ENCODE measurements around the gene METTL18.
A peak's percentile ranks its signal among the peaks of the same experiment; 100 is the strongest.
"Not testable (repeated sequence)": the region's sequence is repeated elsewhere in the genome, so short reads cannot be mapped to it uniquely, and the experiment has no call there.

Gene METTL18

DNA sequence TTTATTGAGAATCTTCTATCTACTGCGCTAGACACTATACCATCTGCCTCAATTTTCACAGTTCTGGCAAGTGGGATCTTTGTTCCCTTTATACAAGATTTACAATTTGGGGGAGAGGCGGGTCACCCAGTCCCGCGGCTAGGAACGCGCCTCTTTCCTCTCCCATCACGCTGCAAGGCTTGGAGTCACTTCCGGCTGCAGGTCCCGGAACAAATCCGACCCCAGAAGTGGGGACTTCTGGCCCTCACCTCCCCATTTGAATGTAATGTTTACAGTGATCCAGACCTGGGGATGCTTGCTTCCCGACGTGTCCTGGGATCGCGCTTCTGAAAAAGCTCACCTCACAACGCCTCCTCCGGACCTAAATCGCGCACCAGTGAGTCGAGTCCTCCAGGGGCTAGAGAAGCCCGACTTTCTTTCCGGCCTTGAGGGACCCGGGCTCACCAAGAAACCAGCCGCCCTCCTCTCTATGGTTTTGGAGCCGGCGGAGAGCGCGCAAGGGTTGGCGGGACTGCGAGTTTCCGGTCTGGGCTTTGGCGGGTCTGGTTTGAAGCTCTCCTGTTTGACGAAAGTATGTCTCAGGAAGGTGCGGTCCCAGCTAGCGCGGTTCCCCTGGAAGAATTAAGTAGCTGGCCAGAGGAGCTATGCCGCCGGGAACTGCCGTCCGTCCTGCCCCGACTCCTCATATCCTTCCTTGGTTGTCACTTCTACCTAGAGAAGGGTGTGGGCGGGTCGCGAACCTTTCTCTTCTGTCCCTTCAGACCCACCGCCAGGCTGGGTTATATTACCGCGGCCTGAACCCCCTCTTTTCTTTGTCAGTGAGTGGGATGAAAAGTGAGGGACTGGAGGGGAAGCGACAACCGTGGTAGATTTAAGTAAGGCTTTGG, at the start of gene METTL18:
TSS of gene METTL18 (minus strand) at position 378 of the 887 bp plus-strand sequence. CDS start 1,212 bp downstream, outside the sequence.
- peak; percentile 90 for DNase-seq (ENCODE audit: low read depth, low spot score)

DNA sequence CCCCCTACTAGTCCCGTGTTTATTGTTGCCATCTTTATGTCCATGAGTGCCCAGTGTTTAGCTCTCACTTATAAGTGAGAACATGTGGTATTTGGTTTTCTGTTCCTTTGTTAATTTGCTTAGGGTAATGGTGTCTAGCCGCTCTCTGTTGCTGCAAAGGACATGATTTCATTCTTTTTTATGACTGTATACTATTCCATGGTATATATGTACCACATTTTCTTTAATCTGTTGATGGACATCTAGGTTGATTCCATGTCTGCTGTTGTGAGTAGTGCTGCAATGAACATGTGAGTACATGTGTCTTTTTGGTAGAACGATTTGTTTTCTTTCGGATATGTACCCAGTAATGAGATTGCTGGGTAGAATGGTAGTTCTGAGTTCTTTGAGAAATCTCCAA, 44.2 kb upstream of the METTL18 start:
- no peak for DNase-seq (ENCODE audit: low read depth, low spot score)

DNA sequence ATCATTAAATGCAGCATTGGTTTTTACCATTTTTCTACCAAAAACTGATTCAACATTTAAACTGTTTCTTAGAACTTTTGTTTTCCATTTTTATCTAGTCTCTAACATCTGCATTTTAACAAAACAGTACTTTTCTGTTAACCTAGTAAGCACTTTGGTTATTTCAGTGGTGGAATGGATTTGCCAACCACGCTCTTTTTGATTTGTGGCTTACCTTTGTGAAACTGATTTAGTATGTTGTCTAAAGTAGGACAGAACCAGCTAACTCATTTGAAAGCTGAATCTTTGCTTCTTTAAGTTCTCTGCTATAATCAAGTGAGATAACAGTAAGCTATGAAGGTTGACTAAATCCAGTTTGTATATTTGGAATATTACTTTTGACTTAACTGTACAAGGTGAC, 41.5 kb upstream of the METTL18 start:
- DNase-seq (ENCODE audit: low read depth, low spot score) = no peak

DNA sequence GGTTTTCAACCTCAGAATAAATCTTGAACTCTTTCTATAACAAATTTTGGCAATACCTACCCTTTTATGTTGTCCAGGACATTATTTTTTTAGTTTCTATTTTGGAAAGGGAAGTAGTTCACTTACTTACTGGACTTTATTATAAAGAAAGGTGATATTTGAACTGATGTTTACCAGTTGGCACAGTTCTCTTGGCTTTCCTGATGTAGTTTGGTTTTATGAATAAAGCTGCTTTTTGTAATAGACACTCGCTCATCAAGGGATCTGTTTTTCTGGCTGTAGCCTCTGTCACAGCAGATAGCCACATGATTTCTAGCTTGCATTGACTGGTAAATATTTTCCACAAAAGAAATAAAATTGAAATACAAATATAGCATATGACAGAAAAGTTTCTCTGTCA, 40.9 kb upstream of the METTL18 start:
- DNase-seq (ENCODE audit: low read depth, low spot score) = no peak

DNA sequence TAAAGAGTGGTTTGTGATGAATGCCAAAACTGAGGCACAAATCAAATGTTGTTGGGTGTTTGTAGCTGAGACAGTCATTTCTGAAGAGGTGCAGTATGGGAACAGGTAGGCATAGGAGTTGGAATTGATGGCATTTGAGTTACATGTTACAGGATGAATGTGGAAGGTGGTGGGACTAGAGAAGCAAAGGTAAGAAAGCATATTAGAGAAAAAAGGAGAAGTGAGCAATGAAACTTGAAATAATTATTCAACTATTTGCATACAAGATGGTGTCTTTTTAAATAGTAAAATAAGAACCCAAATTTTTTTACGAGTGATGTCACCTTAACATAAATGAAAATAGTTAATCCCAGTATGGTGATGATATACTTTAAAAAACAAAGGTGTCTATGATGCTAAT, 40.2 kb upstream of the METTL18 start:
- DNase-seq (ENCODE audit: low read depth, low spot score) = no peak

DNA sequence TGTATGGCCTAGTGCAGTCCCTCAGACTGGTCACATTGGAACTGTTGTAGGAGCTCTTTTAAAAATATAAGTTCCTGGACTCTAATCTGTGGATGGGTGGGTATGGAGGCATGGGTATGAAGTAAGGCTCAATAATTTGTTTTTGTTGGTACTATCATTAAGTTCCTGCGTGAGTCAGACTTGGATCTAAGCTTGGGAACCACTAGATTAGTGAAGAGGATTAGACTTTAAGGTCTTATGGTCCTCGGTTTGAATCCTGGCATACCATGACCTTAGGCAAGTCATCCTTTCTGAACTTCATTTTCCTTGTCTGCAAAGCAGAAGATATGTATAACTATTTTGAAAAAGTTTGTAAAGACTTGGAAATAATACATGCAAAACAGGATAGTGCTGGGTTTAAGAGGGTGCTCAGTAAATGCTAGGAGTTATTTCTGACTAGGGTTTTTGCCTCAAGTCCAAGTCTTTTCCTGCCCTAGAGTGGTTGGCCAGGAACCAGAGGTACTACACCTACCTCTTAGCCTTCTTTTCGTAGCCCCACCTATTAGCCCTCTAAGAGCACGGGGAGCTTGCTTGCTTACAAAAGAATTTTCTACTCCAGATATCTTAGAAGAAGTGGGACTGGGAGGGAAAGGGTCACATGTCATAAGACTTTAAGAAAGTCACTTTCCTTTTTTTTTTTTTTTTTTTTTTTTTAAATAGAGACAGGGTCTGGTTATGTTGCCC, 38.6 kb upstream of the METTL18 start:
- DNase-seq (ENCODE audit: low read depth, low spot score) = no peak

DNA sequence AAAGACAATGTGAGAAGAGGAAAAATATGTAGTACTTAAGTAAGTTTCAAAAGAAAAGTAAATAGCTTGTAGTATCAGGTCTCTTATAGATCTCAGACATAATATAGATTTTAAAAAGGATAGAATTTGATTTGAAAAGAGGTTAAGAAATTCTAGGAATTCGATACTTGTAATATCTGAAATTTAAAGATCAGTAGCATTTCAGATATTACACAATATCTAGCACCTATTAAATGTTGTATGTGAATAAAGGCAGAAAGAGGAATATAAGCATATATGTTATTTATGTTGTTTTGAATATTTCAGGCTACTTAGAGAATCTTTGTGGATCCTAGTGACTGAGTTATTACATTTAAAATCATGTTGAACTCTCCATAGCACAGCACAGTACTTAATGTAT, 35.0 kb upstream of the METTL18 start:
- no peak for DNase-seq (ENCODE audit: low read depth, low spot score)

DNA sequence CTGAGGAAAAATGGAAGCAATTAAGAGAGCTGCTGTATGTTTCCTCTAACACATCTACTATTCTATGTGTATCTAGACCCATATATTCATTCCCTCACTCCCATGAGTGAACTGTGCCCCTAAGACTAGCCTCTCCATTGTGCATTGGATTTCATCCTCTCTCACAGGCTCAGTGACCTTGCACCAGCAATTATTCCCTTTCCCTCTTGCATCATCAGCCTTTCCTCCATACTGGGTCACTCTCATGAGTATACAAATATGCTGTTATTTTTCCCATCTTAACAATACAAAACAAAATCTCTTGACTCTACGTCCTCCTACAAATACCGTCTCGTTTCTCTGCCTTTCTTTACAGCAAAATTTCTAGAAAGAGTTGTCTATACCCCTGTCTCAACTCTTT, 29.4 kb upstream of the METTL18 start:
- DNase-seq (ENCODE audit: low read depth, low spot score) = no peak

- no peak for DNase-seq (ENCODE audit: low read depth, low spot score)
Observed at GRCh38 chr1:169821500-169821899, 26.8 kb upstream of the METTL18 start.

GRCh38 chr1:169816617-169817016, 21.9 kb upstream of the METTL18 start:
- no peak for DNase-seq (ENCODE audit: low read depth, low spot score)

DNA sequence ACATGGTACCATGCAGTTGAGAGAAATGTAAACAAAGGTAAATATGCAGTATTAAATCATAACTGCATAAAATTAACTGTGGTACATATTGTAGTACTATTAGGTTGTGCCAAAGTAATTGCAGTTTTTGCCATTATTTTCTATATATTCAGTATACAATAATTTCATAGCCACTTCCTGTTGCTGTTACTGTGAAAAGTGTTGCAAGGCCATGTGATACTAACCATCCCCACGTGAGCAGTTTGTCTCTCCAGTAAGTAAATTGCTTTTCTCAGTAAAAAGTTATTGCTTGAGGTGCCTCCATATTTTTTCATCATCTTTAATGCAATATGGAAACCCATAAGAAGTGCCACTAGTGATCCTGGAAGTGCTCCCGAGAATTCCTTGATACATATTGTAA, 19.6 kb upstream of the METTL18 start:
- no peak for DNase-seq (ENCODE audit: low read depth, low spot score)

DNA sequence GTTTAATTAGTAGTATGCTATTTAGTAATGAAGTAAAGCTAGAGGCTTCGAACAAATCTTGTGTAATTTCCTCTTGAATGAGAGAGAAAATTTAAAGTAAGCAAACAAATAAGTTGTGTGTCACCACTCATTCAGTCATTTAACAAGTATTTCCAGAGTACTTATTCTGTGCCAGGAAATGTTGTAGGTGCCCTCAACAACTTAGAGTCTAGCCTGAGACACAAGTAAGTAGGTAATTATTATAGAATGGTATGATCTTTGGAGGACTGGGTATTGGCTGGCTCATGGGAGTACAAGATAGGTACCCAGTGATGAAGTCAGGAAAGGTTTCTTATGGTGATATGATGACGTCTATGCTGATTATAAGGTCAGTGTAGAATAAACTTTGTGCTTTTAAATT, 17.4 kb upstream of the METTL18 start:
- DNase-seq (ENCODE audit: low read depth, low spot score) = no peak

- not testable (repeated sequence) for DNase-seq (ENCODE audit: low read depth, low spot score)
Observed at GRCh38 chr1:169811418-169812035, 16.8 kb upstream of the METTL18 start.

DNA sequence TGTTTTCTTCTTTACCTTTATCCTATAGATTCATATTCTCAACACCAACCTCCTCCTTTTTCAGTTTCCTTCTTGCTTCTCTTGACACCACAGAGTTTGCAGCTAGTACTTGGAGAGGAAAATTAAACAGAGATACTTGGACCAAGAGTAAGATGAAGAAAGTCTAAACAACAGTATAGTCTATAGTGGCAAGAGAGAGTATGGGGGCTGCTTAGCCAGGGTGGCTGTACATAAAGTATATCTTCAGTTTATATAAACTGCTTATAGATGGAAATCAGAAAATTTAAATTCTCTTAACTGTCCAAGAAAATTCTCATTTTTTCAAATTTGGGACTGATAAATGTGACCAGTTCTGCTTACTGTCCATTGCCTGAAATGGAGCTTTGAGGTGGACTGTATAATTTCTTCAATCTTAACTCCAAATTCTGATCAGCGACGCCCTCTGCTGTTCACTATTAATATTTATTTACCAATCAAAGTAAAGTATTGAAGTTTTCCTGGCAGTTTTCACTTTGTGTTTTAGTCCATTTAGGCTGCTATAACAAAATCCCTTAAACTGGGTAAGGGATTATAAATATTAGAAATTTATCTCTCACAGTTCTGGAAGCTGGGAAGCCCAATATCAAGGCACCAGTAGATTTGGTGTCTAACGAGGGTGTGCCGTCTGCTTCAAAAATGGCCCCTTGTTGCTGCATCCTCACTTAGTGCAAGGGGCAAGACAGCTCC, 14.8 kb upstream of the METTL18 start:
- peak; percentile 26 for DNase-seq (ENCODE audit: low read depth, low spot score)

GRCh38 chr1:169804941-169805340, 10.2 kb upstream of the METTL18 start:
- no peak for DNase-seq (ENCODE audit: low read depth, low spot score)

DNA sequence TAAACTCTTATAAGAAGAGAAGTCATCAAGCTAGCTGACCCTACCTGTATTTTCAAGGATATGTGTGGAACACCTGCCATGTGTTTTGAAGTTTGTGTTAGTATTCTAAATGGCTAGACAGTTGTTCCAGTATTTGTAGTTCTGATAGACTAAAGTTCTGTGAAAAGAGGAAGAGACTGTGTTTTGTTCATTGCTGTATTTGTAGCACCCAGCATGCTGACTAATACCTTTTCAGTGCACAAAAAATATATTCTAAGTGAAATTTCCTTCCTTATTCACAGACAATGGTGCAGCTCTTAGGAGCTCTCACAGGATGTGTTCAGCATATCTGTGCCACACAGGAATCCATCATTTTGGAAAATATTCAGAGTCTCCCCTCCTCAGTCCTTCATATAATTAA, 8.2 kb upstream of the METTL18 start:
- no peak for DNase-seq (ENCODE audit: low read depth, low spot score)

DNA sequence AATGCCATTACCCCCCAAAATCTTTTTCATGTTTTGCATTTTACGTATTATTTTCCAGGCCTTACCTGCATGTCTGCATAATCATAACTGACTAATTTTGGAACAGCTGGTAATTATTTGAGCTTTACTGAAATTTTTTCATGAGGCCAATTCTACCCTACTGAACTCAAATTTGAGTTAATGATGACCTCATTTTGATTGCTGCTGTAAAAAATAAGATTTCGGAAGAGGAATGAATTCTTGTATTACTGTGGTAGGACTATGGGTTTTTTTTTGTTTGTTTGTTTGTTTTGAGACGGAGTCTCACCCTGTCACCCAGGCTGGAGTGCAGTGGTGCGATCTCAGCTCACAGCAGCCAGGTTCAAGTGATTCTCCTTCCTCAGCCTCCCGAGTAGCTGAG, 2.6 kb upstream of the METTL18 start:
- DNase-seq (ENCODE audit: low read depth, low spot score) = no peak

DNA sequence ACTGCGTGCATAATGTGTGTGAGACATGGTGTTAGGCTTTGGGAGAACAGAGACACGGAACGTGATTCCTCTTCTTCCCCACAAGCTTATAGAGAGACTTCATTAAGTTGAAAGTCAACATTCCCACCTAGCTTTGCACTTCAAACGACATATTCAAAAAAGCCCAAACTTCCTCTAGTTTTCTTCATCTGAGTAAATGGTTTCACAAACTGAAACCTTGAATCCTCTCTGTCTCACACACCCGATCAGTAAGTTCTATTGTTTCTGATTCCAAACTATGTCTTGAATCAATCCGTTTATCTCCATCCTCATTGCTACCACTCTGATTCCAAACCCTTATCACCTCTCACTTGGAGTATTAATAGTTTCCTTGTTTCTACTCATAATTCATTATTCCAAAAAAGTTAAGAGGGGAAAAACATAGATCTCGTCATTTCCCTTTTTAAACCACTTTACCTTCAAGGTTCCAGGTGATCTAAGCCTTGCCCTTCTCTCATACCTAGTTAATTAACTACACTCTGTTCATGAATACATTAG, 1.6 kb upstream of the METTL18 start:
- no peak for DNase-seq (ENCODE audit: low read depth, low spot score)

DNA sequence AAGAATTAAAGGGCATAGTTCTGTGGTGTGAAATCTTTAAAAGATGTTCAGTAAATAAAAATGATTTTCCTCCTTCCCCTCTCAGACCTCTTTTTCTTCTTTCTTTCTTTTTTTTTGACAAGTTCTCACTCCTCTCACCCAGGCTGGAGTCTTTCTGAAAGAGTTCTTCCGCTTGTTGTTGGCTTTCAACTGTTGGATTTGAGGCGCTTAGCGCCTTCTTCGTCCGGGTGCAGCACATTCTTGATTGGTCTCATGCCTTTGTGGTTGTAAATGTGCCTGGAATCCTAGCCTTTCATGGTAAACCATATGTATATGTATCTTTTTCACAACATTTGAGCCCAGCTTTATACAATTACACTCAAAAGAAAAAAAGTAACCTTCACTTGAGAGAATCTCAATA, 980 bp upstream of the METTL18 start:
- DNase-seq (ENCODE audit: low read depth, low spot score) = no peak

DNA sequence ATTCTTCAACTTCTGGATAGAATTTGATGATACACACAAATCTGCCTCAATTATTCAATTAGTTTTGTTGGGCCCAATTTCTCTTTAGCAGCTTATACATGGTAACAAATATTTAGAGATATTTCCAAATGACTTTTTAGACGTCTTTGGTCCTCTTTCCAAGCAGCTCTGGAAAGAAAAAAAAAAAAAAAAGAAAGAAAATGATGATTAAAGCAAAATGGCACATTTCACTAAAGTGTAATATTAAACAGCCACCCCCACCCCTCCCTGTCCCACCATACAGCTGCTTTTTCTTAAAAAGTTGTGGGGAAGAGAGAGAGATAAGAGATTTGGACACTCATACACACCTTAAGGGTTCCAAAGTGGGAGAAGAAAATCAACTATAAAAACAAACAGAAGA, 977 bp downstream of the METTL18 start:
- DNase-seq (ENCODE audit: low read depth, low spot score) = no peak

DNA sequence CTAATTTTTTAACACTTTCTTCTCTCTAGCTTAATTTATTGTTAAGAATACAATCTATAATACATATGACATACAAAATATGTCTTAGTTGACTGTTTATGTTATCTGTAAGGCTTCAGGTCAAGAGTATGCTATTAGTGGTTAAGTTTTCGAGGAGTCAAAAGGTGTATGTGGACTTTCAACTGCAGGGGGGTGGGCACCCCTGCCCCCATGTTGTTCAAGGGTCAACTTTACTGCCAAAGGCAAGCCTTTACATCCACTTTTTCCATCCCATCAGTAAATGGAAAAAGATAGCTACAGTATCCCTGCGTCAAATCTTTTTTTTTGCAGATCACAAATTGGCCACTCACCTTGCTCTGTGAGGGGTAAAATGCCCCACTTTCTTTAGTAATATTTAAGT, 6.3 kb downstream of the METTL18 start:
- no peak for DNase-seq (ENCODE audit: low read depth, low spot score)

DNA sequence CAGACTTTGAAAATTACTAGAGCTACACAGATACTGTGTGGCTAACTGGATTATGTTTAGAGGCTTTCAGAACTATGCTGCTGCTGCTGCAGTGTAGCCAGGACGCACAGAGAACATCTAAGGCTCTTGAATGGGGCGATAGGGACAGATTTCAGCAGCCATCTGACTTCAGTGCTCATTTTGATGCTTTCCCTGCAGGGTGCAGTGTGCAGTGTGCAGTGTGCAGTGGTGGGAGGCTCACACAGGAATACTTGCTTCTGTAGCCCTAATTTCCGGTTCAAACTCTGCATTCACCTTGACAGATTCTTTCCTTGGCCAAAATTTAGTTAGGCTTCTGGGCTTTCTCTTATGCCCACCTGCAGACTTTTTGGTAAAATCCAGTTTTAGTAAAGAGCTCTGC, 7.7 kb downstream of the METTL18 start:
- no peak for DNase-seq (ENCODE audit: low read depth, low spot score)
